Stimulated activated CD4-positive, alpha-beta T cell treated with anti-CD3 and anti-CD28 coated beads, Interleukin-12 subunit alpha, Interleukin-12 subunit beta, amount 100 ng/mL, for 24 hours (primary cell): ENCODE results near the gene CACNA2D4.

Experiments used
- DNase-seq, 2 experiments: peaks; one replicate each; pipeline ENCODE4 v3.0.0-alpha.2; 2020; ENCODE audit warnings: low read depth in 2 of 2

Gene CACNA2D4

GRCh38 chr12:1815814-1816729 is 102.4 kb downstream of the CACNA2D4 start:
- DNase-seq = no peak

- no peak for DNase-seq
Measured at GRCh38 chr12:1815108-1815507, 103.3 kb downstream of the CACNA2D4 start.

- no peak for DNase-seq
Measured at GRCh38 chr12:1814266-1814665, 104.2 kb downstream of the CACNA2D4 start.

GRCh38 chr12:1812650-1813302 is 105.7 kb downstream of the CACNA2D4 start:
- DNase-seq = no peak

- DNase-seq = no peak
Measured at GRCh38 chr12:1811948-1812291, 106.5 kb downstream of the CACNA2D4 start.

GRCh38 chr12:1811281-1811947 is 107.0 kb downstream of the CACNA2D4 start:
- peak in 1 of 2 experiments; percentile 46 for DNase-seq

- DNase-seq = no peak
Measured at GRCh38 chr12:1810931-1811280, 107.5 kb downstream of the CACNA2D4 start.

- no peak for DNase-seq
Measured at GRCh38 chr12:1810201-1810930, 108.1 kb downstream of the CACNA2D4 start.

GRCh38 chr12:1809591-1810190 is 108.8 kb downstream of the CACNA2D4 start:
- DNase-seq = no peak

GRCh38 chr12:1808798-1809480 is 109.5 kb downstream of the CACNA2D4 start:
- DNase-seq = no peak

- DNase-seq = no peak
Measured at GRCh38 chr12:1808036-1808797, 110.2 kb downstream of the CACNA2D4 start.

- no peak for DNase-seq
Measured at GRCh38 chr12:1807087-1807860, 111.2 kb downstream of the CACNA2D4 start.

- DNase-seq = no peak
Measured at GRCh38 chr12:1806301-1807086, 112.0 kb downstream of the CACNA2D4 start.

GRCh38 chr12:1805441-1806081 is 112.9 kb downstream of the CACNA2D4 start:
- no peak for DNase-seq

- peak; percentile 69 to 84 for DNase-seq
Measured at GRCh38 chr12:1804545-1805332, 113.7 kb downstream of the CACNA2D4 start.

- no peak for DNase-seq
Measured at GRCh38 chr12:1803736-1804135, 114.7 kb downstream of the CACNA2D4 start.

- no peak for DNase-seq
Measured at GRCh38 chr12:1801303-1801975, 117.0 kb downstream of the CACNA2D4 start.
